Liver (tissue), 9 donors: ENCODE measurements around the gene FBXO7. TPM values are rescaled to one million over a fixed set of nuclear protein-coding genes. Genes with fewer than 3 reads are reported as not detected.

ENCODE experiments used
- DNase-seq: peaks from one replicate; pipeline ENCODE4 v3.0.0-alpha.2; 2017; ENCODE audit warnings: low spot score
- H3K27ac ChIP-seq, 2 donors: one replicate each; pipeline ENCODE4 v1.7.0; 2013; ENCODE audit warnings: inconsistent platforms in 2 of 2, low read length in 2 of 2, control low read depth in 1 of 2, low read depth in 1 of 2, mild to moderate bottlenecking in 1 of 2
- H3K27me3 ChIP-seq, 4 donors: one replicate each; pipeline versions ENCODE4 v1.6.1 to v1.7.0; 2013; ENCODE audit warnings: low read length in 3 of 4, inconsistent platforms in 1 of 4, mild to moderate bottlenecking in 1 of 4, moderate library complexity in 1 of 4; ENCODE audit not compliant: control insufficient read depth in 4 of 4, insufficient read depth in 4 of 4
- H3K36me3 ChIP-seq, 4 donors: one replicate each; pipeline versions ENCODE4 v1.6.1 to v1.7.0; 2013; ENCODE audit warnings: low read length in 3 of 4, mild to moderate bottlenecking in 3 of 4, low read depth in 1 of 4, moderate library complexity in 1 of 4; ENCODE audit not compliant: control insufficient read depth in 4 of 4, insufficient read depth in 3 of 4
- H3K4me1 ChIP-seq, 4 donors: one replicate each; pipeline versions ENCODE4 v1.6.1 to v1.7.0; 2013; ENCODE audit warnings: low read length in 3 of 4, mild to moderate bottlenecking in 3 of 4, moderate library complexity in 1 of 4; ENCODE audit not compliant: control insufficient read depth in 4 of 4, insufficient read depth in 4 of 4
- H3K4me3 ChIP-seq, 3 donors: one replicate each; pipeline versions ENCODE4 v1.6.1 to v1.7.0; 2013; ENCODE audit warnings: low read length in 3 of 3, control low read depth in 1 of 3, low read depth in 1 of 3, mild to moderate bottlenecking in 1 of 3
- H3K9ac ChIP-seq, 2 donors: one replicate each; pipeline ENCODE4 v1.7.0; 2013; ENCODE audit warnings: low read length in 2 of 2, mild to moderate bottlenecking in 2 of 2, moderate library complexity in 2 of 2, control low read depth in 1 of 2, low read depth in 1 of 2
- H3K9me3 ChIP-seq, 4 donors: one replicate each; pipeline versions ENCODE4 v1.6.1 to v1.7.0; 2013; ENCODE audit warnings: low read length in 3 of 4; ENCODE audit not compliant: control insufficient read depth in 4 of 4
- ATF3 ChIP-seq: IDR thresholded peaks from 2 replicates; pipeline ENCODE4 v1.6.1; 2016; ENCODE audit warnings: antibody characterized with exemption
- CTCF ChIP-seq: fragments of 150-350 bp; IDR thresholded peaks from 2 replicates; pipeline ENCODE4 v1.5.1; 2017; ENCODE audit warnings: improper control_type of control experiment, low read depth, low read length; ENCODE audit not compliant: missing input control
- EGR1 ChIP-seq, 2 donors: IDR thresholded peaks; 2 replicates each; pipeline ENCODE4 v1.6.1; 2016 to 2018; ENCODE audit warnings: antibody characterized with exemption in 2 of 2, low read depth in 2 of 2
- FOXA1 ChIP-seq: IDR thresholded peaks from 2 replicates; pipeline ENCODE4 v1.6.1; 2016; ENCODE audit warnings: antibody characterized with exemption
- FOXA2 ChIP-seq: IDR thresholded peaks from 2 replicates; pipeline ENCODE4 v1.6.1; 2016; ENCODE audit warnings: antibody characterized with exemption
- GABPA ChIP-seq, 2 donors: IDR thresholded peaks in 1 of 2; conservative IDR thresholded peaks in 1 of 2; 2 replicates each; pipeline ENCODE4 v1.6.1; 2016; ENCODE audit warnings: antibody characterized with exemption in 2 of 2, mild to moderate bottlenecking in 1 of 2, moderate library complexity in 1 of 2
- HNF4A ChIP-seq, 2 donors: conservative IDR thresholded peaks; 2 replicates each; pipeline ENCODE4 v1.6.1; 2016; ENCODE audit warnings: antibody characterized with exemption in 2 of 2, mild to moderate bottlenecking in 2 of 2
- HNF4G ChIP-seq: IDR thresholded peaks from 2 replicates; pipeline ENCODE4 v1.6.1; 2016; ENCODE audit warnings: antibody characterized with exemption
- JUND ChIP-seq, 2 donors: IDR thresholded peaks; 2 replicates each; pipeline ENCODE4 v1.6.1; 2016; ENCODE audit warnings: antibody characterized with exemption in 2 of 2
- NR2F2 ChIP-seq: IDR thresholded peaks from 2 replicates; pipeline ENCODE4 v1.6.1; 2016; ENCODE audit warnings: antibody characterized with exemption
- RAD21 ChIP-seq, 2 donors: IDR thresholded peaks; 2 replicates each; pipeline ENCODE4 v1.6.1; 2016; ENCODE audit warnings: antibody characterized with exemption in 2 of 2, mild to moderate bottlenecking in 2 of 2
- SP1 ChIP-seq: IDR thresholded peaks from 2 replicates; pipeline ENCODE4 v1.6.1; 2018; ENCODE audit warnings: antibody characterized with exemption, mild to moderate bottlenecking
- TAF1 ChIP-seq: conservative IDR thresholded peaks from 2 replicates; pipeline ENCODE4 v1.6.1; 2016; ENCODE audit warnings: antibody characterized with exemption, mild to moderate bottlenecking
- YY1 ChIP-seq: IDR thresholded peaks from 2 replicates; pipeline ENCODE4 v1.6.1; 2016; ENCODE audit warnings: antibody characterized with exemption, mild to moderate bottlenecking
- ZBTB33 ChIP-seq: IDR thresholded peaks from 2 replicates; pipeline ENCODE4 v1.6.1; 2016; ENCODE audit warnings: antibody characterized with exemption
- WGBS: extraction: QIAGEN DNeasy Blood & Tissue Kit; methylation state at CpG from one replicate; pipeline ENCODE4 v1.1.7; 2013; 5-methylcytosine and 5-hydroxymethylcytosine counted together
- polyA plus RNA-seq, 2 donors: library from polyadenylated mRNA; stranded (reverse) in 1 of 2; unstranded in 1 of 2; fragments of 200-250 nt in 1 of 2; fragments of >200 nt in 1 of 2; fragmentation: Nextera tagmentation in 1 of 2; extraction: Ambion mirVana in 1 of 2; gene quantifications; one replicate each; pipeline versions ENCODE4 v1.2.1 to v1.2.3, GENCODE V29; 2013 to 2015
- total RNA-seq, 2 donors: library from RNA; depleted of rRNA; stranded (reverse); fragments of >200 nt; gene quantifications; one replicate each; pipeline ENCODE4 v1.2.3, GENCODE V29; 2014
- donor health status: healthy.
- donor health status: healthy.
- donor health status: healthy.
- donor health status: healthy.
- donor health status: healthy.

FBXO7 gene
- total and polyA plus RNA-seq, 4 donors: 37.9 to 179 (median 50.8) TPM

GRCh38 chr22:32448980-32449379 lies 25.6 kb upstream of the FBXO7 start:
- TF ChIP-seq TAF1: no peak
- TF ChIP-seq SP1: no peak
- no peak for TF ChIP-seq GABPA (IDR thresholded peaks at IDR 0.05 in 1 of 2, conservative IDR thresholded peaks at IDR 0.05 in 1 of 2)
- TF ChIP-seq FOXA2: no peak
- no peak for TF ChIP-seq FOXA1
- TF ChIP-seq ATF3: no peak
- no peak for TF ChIP-seq ZBTB33
- no peak for TF ChIP-seq EGR1 (IDR thresholded peaks at IDR 0.05; ENCODE audit: low read depth in 2 of 2)
- TF ChIP-seq RAD21 (IDR thresholded peaks at IDR 0.05): no peak
- Histone ChIP-seq H3K4me1 (no peaks in the 10 kb centered on the region), H3K9me3 (no peaks in the 10 kb centered on the region), H3K36me3 (no peaks in the 10 kb centered on the region), H3K27ac (no peak overlapping the region), H3K27me3 (no peaks in the 10 kb centered on the region), H3K9ac (no peak overlapping the region), H3K4me3 (no peak overlapping the region)
- DNase-seq: no peak
- WGBS: 63% methylated on average over 4 of the region's 4 CpGs

GRCh38 chr22:32457031-32457430 lies 17.6 kb upstream of the FBXO7 start:
- Histone ChIP-seq H3K4me3 (no peak overlapping the region), H3K36me3 (no peaks in the 10 kb centered on the region), H3K9ac (no peak overlapping the region), H3K27me3 (peaks cover 0 to 13% (median 0%) of the 10 kb centered on the region in 4 donors), H3K9me3 (no peaks in the 10 kb centered on the region), H3K27ac (no peak overlapping the region), H3K4me1 (no peaks in the 10 kb centered on the region)
- TF ChIP-seq RAD21 (IDR thresholded peaks at IDR 0.05) (no peak), CTCF (no peak), YY1 (no peak), HNF4G (no peak), ATF3 (no peak), TAF1 (no peak), GABPA (IDR thresholded peaks at IDR 0.05 in 1 of 2, conservative IDR thresholded peaks at IDR 0.05 in 1 of 2) (no peak), JUND (IDR thresholded peaks at IDR 0.05) (no peak)
- no peak for DNase-seq
- WGBS: 89% methylated on average over 4 of the region's 4 CpGs

GRCh38 chr22:32462452-32462851 lies 12.2 kb upstream of the FBXO7 start:
- no peak for DNase-seq
- 60% methylated on average over 3 of the region's 3 CpGs for WGBS
- peaks cover 0 to 11% (median 0%) of the 10 kb centered on the region in 4 donors for H3K27me3 ChIP-seq
- H3K9me3 ChIP-seq: no peaks in the 10 kb centered on the region
- no peak overlapping the region for H3K9ac ChIP-seq
- H3K36me3 ChIP-seq: no peaks in the 10 kb centered on the region
- H3K4me1 ChIP-seq: no peaks in the 10 kb centered on the region
- no peak overlapping the region for H3K27ac ChIP-seq
- TF ChIP-seq YY1 (no peak), NR2F2 (no peak), ZBTB33 (no peak), JUND (IDR thresholded peaks at IDR 0.05) (no peak), FOXA2 (no peak), SP1 (no peak), ATF3 (no peak), HNF4A (conservative IDR thresholded peaks at IDR 0.05) (no peak), RAD21 (IDR thresholded peaks at IDR 0.05) (no peak)
- H3K4me3 ChIP-seq: no peak overlapping the region
